Activated gamma-delta T cell treated with anti-CD3 and anti-CD28 coated beads, Interleukin-2, amount 50 U/mL, for 16 hours (primary cell): Measurements from ENCODE around the gene AP1G1.
"Not testable (repeated sequence)": the region's sequence is repeated elsewhere in the genome, so short reads cannot be mapped to it uniquely, and the experiment has no call there.

Experiments used
- DNase-seq: peaks from one replicate; pipeline ENCODE4 v3.0.0-alpha.2; 2020; ENCODE audit warnings: low read depth

Gene AP1G1

GRCh38 chr16:71698491-71698890 is 110.1 kb downstream of the AP1G1 start:
- DNase-seq, result no peak

- DNase-seq, result no peak
These were observed 115.5 kb downstream of the AP1G1 start for GRCh38 chr16:71693164-71693563.

- no peak for DNase-seq
These were observed 118.7 kb downstream of the AP1G1 start for GRCh38 chr16:71689901-71690300.

GRCh38 chr16:71687861-71688260 is 120.8 kb downstream of the AP1G1 start:
- DNase-seq, result no peak

GRCh38 chr16:71684280-71684679 is 124.4 kb downstream of the AP1G1 start:
- DNase-seq, result not testable (repeated sequence)

GRCh38 chr16:71681360-71681759 is 127.3 kb downstream of the AP1G1 start:
- DNase-seq, result no peak
